Stimulated activated CD4-positive, alpha-beta T cell treated with anti-CD3 and anti-CD28 coated beads, Interleukin-15, amount 100 ng/mL, for 1 hour (primary cell): ENCODE results near the gene BCAT1.
"Not testable (repeated sequence)": the region's sequence is repeated elsewhere in the genome, so short reads cannot be mapped to it uniquely, and the experiment has no call there.

Experiments used
- DNase-seq, 2 donors: peaks; one replicate each; pipeline ENCODE4 v3.0.0-alpha.2; 2020; ENCODE audit warnings: low read depth in 1 of 2, low spot score in 1 of 2

Gene BCAT1

GRCh38 chr12:24901576-24902461, 47.1 kb downstream of the BCAT1 start:
- no peak for DNase-seq

DNA sequence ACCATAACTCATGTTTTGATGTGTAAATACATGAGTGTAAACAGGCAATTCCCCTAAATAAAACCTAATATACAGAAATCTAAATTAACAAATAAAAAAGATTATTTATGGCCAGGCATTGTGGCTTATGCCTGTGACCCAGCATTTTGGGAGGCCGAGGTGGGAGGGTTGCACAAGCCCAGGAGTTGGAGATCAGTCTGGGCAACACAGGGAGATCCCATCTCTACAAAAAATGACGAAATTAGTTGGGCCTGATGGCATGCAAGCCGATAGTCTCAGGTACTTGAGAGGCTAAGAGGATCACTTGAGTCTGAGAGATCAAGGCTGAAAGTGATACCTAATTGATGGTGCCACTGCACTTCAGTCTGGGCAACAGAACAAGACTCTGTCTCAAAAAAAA, 48.7 kb downstream of the BCAT1 start:
- no peak for DNase-seq

DNA sequence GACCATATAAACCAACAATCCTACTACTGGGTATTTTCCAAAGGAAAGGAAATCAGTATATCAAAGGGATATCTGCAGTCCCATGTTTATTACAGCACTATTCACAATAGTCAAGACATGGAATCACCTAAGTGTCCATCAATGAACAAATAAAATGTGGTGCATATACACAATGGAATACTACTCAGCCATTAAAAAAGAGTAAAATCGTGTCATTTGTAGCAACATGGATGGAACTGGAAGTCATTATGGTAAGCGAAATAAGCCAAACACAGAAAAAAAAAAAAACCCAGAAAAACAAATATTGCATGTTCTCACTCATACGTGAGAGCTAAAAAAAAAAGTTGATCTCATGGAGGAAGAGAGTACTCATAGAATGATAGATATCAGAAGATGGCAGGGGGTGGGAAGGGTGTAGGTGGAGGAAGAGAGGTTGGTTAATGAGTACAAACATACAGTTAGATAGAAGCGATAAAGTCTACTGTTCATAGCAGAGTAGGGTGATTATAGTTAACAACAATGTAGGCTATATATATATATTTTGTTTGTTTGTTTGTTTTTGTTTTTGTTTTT, 49.3 kb downstream of the BCAT1 start:
- DNase-seq, result no peak

GRCh38 chr12:24898606-24899005, 50.3 kb downstream of the BCAT1 start:
- DNase-seq, result no peak

DNA sequence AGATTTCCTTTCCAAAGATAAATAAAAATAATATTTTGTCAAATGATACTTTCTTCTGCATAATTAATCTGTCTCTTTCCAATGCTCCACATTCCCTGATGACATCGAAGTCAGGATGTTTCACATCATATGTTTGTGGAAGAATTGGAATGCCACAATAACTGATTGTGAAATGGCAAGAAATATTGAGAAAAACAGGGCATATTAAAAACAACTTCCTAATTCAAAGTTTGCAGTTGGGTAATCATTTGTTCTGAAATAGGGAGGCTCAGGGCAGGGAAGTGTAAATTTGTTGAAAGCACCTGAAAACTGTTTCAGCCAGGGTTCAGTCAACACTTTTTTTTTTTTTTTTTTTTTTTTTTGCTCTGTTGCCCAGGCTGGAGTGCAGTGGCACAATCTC, 50.7 kb downstream of the BCAT1 start:
- DNase-seq, result no peak

- no peak for DNase-seq
These were observed 52.7 kb downstream of the BCAT1 start for GRCh38 chr12:24896171-24896570.

DNA sequence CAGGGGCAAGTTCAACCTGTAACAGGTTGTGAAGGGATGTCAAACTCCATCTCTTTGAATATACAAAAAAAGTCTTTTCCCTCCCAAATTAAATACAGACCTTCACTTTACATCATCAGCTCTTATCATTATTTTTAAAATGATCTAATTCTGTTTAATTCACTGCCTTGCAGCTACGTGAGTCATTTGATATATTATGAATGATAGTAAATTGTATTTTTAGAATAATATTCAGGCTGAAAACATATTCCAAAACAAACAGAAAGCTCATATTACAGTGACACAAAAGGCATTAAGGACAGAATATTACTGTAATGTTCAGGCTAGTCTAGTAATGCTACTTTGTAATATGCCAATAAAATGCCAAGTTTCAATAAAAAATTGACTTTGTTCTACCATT, 53.3 kb downstream of the BCAT1 start:
- no peak for DNase-seq

DNA sequence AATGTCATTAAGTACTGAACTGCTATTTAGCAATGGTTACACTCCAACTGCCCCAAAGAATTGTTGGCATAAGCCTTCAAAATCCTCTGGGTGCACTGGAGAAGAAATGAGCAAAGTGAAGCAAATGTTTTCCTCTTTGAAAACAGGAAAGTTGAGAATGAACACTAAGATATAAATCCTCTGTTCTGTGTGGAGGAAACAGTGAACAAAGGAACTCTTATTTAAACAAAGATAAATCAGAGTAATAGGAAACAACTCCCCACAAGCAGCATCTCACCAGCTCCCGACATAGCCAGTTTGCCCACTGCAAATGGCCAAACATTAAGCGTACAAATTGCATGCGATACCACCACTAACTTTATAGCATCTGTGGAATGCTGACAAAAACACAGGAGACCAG, 54.0 kb downstream of the BCAT1 start:
- DNase-seq, result no peak

- DNase-seq, result no peak
These were observed 58.7 kb downstream of the BCAT1 start for GRCh38 chr12:24890048-24890803.

DNA sequence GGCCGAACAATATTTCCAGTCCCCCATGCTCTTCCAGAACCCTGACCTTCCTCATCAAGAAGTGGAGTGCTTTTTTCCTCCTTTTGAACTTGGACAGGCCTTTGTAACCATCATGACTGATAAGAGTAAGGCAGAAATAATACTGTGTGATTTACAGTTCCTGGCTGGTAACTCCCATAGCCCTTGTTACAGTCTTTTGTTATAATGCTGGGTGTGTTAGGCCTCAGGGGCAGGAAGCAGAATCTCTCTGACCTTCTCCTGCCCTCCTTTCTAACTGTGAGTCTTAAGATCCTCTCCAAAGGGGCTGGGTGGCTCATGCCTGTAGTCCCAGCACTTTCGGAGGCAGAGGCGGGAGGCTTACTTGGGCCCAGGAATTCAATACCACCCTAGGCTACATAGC, 59.5 kb downstream of the BCAT1 start:
- DNase-seq, result no peak

- DNase-seq, result no peak
These were observed 60.1 kb downstream of the BCAT1 start for GRCh38 chr12:24888813-24889212.

- no peak for DNase-seq
These were observed 64.0 kb downstream of the BCAT1 start for GRCh38 chr12:24884911-24885310.

DNA sequence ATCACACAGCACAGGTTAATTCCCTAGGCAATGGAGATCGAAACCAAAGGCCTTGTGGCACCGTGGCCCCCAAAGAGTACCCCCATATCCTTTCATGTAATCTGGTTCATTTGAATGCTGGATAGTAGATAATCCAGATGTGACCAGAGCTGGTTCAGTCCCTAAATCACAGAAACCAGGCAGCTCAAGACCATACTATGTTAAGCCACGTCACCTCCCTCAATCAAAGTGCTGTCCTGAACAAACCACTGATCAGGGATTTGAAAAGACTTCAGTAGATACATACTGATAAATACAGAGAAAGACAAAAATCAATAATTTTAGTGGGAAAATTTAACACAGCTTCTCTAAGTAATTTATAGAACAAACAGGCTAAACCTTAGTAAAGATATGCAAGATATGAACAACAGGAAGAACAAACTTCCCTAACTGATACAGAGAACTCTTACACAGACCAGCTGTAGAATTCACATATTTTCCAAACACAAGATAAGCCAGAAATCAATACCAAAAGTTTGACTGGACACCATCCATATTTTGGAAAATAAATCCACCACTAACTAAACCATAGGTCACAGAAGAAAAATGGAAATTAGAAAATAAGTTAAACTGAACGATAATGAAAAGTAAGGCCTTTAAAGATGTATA, 67.1 kb downstream of the BCAT1 start:
- DNase-seq, result no peak

DNA sequence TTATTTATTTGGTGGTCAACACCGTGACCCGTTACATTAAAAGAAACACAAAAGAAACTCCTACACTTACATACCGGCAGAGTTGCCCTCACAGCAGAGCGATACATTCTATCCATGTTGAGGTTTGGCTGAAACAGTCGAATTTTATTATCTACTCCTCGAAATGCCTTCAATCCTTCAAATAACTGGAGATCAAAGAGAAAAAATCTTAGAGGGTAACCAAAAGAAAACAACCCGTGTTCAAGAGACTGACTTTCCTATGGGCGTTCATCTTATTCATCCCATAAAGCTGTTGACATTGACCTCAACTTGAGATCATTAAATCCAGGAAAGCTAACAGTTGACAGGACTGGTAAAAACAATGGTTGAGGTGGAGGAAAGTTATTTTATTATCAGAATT, 67.7 kb downstream of the BCAT1 start:
- no peak for DNase-seq

DNA sequence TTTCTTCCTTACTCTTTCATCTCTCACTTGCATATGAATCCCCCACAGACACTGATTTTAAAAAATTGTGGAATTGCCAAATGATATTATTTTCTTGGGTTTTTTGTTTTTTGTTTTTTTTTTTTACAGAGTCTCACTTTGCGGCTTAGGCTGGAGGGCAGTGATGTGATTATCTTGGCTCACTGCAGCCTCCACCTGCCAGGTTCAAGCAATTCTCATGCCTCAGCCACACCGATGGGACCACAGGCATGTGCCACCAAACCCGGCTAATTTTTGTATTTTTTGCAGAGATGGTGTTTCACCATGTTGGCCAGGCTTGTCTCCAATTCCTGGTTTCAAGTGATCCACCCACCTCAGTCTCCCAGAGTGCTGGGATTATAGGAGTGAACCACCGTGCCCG, 68.2 kb downstream of the BCAT1 start:
- DNase-seq, result no peak

DNA sequence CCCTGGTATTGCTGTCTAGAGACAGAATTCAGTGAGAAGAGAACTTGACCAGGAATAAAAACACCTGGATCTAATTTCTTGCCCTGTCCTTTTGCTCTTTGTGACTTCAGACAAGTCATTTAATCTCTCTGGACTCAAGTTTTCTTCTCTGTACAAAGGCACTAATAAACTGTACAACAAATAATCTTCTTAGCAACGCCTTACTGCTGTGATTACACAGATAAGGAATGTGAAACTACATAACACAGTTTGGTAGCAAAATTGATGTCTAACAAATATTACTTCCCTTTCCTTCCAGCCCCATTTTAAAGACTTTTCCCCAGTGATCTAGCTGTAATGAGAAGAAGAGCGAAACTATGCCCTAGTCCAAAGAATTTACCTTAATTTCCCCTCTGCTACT, 69.3 kb downstream of the BCAT1 start:
- no peak for DNase-seq

DNA sequence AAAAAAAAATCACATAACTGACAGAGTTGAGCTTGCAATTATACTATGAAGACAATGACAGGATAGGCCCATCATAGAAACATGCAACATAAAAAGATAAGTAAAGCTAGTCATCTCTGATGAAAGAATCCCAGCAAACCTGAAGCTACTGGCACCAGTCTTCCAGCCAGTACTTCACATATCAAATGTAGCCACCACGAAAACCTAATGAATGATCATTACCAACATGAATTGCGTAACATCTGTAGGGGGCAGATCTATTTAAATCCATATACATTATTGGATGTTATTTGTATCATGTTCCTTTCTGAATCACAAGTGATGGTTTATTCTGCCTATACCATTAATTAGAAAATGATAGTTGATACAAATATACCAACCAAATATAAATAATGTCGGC, 73.9 kb downstream of the BCAT1 start:
- DNase-seq, result no peak

- no peak for DNase-seq
These were observed 76.7 kb downstream of the BCAT1 start for GRCh38 chr12:24872211-24872610.

GRCh38 chr12:24866139-24866538, 82.8 kb downstream of the BCAT1 start:
- not testable (repeated sequence) for DNase-seq

- no peak for DNase-seq
These were observed 84.1 kb downstream of the BCAT1 start for GRCh38 chr12:24864796-24865125.

DNA sequence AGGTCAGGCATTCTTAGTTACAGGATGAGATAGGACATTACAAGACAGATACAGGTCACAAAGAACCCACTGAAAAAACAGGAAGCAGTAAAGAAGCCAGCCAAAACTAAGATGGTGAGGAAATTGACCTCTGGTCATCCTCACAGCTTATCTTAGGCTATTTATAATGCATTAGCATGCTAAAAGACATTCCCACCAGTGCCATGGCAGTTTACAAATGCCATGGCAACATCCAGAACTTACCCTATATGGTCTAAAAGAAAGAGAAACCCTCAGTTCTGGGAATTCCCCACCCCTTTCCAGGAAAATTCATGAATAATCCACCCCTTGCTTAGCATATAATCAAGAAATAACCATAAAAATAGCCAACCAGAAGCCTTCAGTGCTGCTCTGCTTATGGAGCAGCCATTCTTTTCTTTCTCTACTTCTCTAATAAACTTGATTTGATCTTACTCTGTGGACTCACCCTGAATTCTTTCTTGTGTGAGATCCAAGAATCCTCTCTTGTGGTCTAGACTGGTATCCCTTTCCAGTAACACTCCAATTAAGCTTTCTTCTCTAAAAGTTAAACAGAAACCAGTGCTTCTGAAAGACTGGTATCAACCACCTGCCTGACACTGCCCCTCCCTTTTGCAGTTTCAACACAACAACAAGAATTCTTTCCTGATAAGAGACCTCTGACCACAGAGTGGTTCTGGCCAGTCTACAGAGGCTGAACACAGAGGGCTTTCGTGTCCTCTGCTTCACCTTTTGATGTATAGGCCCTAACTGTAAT, 86.9 kb downstream of the BCAT1 start:
- DNase-seq, result no peak
